OCI-LY1 (cell line): ENCODE results near the gene WBP1L.

Source experiments
- H2AFZ ChIP-seq: fragments of 200-600 bp; sonication (generic), shearing (Covaris generic); 2 replicates; pipeline ENCODE4 v1.6.0; 2014; ENCODE audit warnings: antibody characterized with exemption, mild to moderate bottlenecking, low read length
- H3F3A ChIP-seq: fragments of 200-600 bp; sonication (generic), shearing (Covaris generic); 2 replicates; pipeline ENCODE4 v1.6.0; 2014; ENCODE audit warnings: mild to moderate bottlenecking, antibody characterized with exemption, low read length, moderate library complexity; ENCODE audit not compliant: insufficient read depth
- H3K27ac ChIP-seq: fragments of 200-600 bp; sonication (generic); 2 replicates; pipeline ENCODE4 v1.5.1; 2014; ENCODE audit warnings: low read length, mixed run types, mild to moderate bottlenecking, low read depth; ENCODE audit not compliant: poor library complexity, severe bottlenecking
- H3K27me3 ChIP-seq: fragments of 200-600 bp; sonication (generic); 2 replicates; pipeline ENCODE4 v1.6.0; 2014; ENCODE audit warnings: antibody characterized with exemption, mild to moderate bottlenecking, low read length, moderate library complexity; ENCODE audit not compliant: insufficient read depth
- H3K36me3 ChIP-seq: fragments of 200-600 bp; sonication (generic); 2 replicates; pipeline ENCODE4 v1.6.1; 2014; ENCODE audit warnings: mild to moderate bottlenecking, antibody characterized with exemption, low read length, moderate library complexity, mixed read lengths; ENCODE audit not compliant: insufficient read depth
- H3K4me1 ChIP-seq: fragments of 200-600 bp; sonication (generic); 2 replicates; pipeline ENCODE4 v1.5.1; 2014; ENCODE audit warnings: mild to moderate bottlenecking, low read length, moderate library complexity; ENCODE audit not compliant: insufficient read depth, severe bottlenecking
- H3K4me2 ChIP-seq: fragments of 200-600 bp; sonication (generic), shearing (Covaris generic); 2 replicates; pipeline ENCODE4 v1.6.1; 2014; ENCODE audit warnings: low read length
- H3K4me3 ChIP-seq: fragments of 200-600 bp; sonication (generic); 2 replicates; pipeline ENCODE4 v1.5.1; 2014; ENCODE audit warnings: low read length, low read depth, mild to moderate bottlenecking, mixed read lengths; ENCODE audit not compliant: poor library complexity, severe bottlenecking
- H3K79me2 ChIP-seq: fragments of 200-600 bp; shearing (Covaris generic); 2 replicates; pipeline ENCODE4 v1.6.1; 2016; ENCODE audit warnings: mixed run types, low read length, mixed read lengths; ENCODE audit not compliant: insufficient read depth
- H3K9ac ChIP-seq: fragments of 200-600 bp; sonication (generic), shearing (Covaris generic); 2 replicates; pipeline ENCODE4 v1.6.1; 2014; ENCODE audit warnings: mild to moderate bottlenecking, low read length, mixed read lengths
- H3K9me2 ChIP-seq: fragments of 200-600 bp; sonication (generic), shearing (Covaris generic); 2 replicates; pipeline ENCODE4 v1.6.1; 2014; ENCODE audit warnings: low read depth, mild to moderate bottlenecking, low read length, mixed read lengths
- H3K9me3 ChIP-seq: fragments of 200-600 bp; shearing (Covaris generic); 2 replicates; pipeline ENCODE4 v1.6.1; 2014; ENCODE audit warnings: low read length, mixed read lengths
- H4K20me1 ChIP-seq: fragments of 200-600 bp; sonication (generic), shearing (Covaris generic); 2 replicates; pipeline ENCODE4 v1.6.0; 2016; ENCODE audit warnings: mild to moderate bottlenecking, low read length; ENCODE audit not compliant: insufficient read depth
- CTCF ChIP-seq: fragments of 200-600 bp; sonication (generic), shearing (Covaris generic); IDR thresholded peaks from 2 replicates; pipeline ENCODE4 v1.5.1; 2017; ENCODE audit warnings: mild to moderate bottlenecking, antibody characterized with exemption, low read length, moderate library complexity, mixed read lengths
- EZH2 ChIP-seq: fragments of 200-600 bp; sonication (generic), shearing (Covaris generic); IDR thresholded peaks from 2 replicates; pipeline ENCODE4 v1.8.0; 2017; ENCODE audit warnings: borderline replicate concordance, mixed run types, mild to moderate bottlenecking, antibody characterized with exemption, low read length, moderate library complexity, mixed read lengths

WBP1L gene

GRCh38 chr10:102712089-102712488 lies 31.7 kb upstream of the WBP1L start:
- Histone ChIP-seq H3K27me3 (no peaks in the 10 kb centered on the region), H3K9me3 (no peaks in the 10 kb centered on the region), H3K9ac (peak overlapping the region; percentile 41; the same call in 1 of the 2 replicates), H4K20me1 (no peaks in the 10 kb centered on the region), H3K27ac (peak overlapping the region; percentile 62), H3F3A (no peaks in the 10 kb centered on the region), H3K4me2 (peak overlapping the region; percentile 83), H2AFZ (no peak overlapping the region), H3K4me3 (peak overlapping the region; percentile 93), H3K36me3 (peaks cover under 1% of the 10 kb centered on the region; the same call in 1 of the 2 replicates), H3K4me1 (peaks cover 50% of the 10 kb centered on the region), H3K79me2 (peaks cover 7% of the 10 kb centered on the region; the same call in 1 of the 2 replicates), H3K9me2 (no peaks in the 10 kb centered on the region)
- no peak for TF ChIP-seq EZH2
- no peak for TF ChIP-seq CTCF

- H3K9me3 ChIP-seq, result no peaks in the 10 kb centered on the region
- peaks cover 7% of the 10 kb centered on the region; the same call in 1 of the 2 replicates for H3K79me2 ChIP-seq
- H3K4me3 ChIP-seq, result peak overlapping the region; percentile 93
- H3K4me2 ChIP-seq, result peak overlapping the region; percentile 83
- no peaks in the 10 kb centered on the region for H4K20me1 ChIP-seq
- peak overlapping the region; percentile 62 for H3K27ac ChIP-seq
- TF ChIP-seq EZH2, result no peak
- TF ChIP-seq CTCF, result no peak
- H3K9ac ChIP-seq, result peak overlapping the region; percentile 80
- H3K9me2 ChIP-seq, result no peaks in the 10 kb centered on the region
- H3K27me3 ChIP-seq, result no peaks in the 10 kb centered on the region
- peaks cover 8% of the 10 kb centered on the region; the same call in 1 of the 2 replicates for H3K36me3 ChIP-seq
- H2AFZ ChIP-seq, result no peak overlapping the region
- H3K4me1 ChIP-seq, result peaks cover 59% of the 10 kb centered on the region
- no peaks in the 10 kb centered on the region for H3F3A ChIP-seq
Measured at GRCh38 chr10:102712843-102713538, 30.8 kb upstream of the WBP1L start.

GRCh38 chr10:102713539-102713813 lies 30.3 kb upstream of the WBP1L start:
- H3K27ac ChIP-seq, result peak overlapping the region; percentile 62
- no peak overlapping the region for H2AFZ ChIP-seq
- peaks cover 62% of the 10 kb centered on the region for H3K4me1 ChIP-seq
- H3K36me3 ChIP-seq, result peaks cover 11% of the 10 kb centered on the region; the same call in 1 of the 2 replicates
- H3K4me3 ChIP-seq, result peak overlapping the region; percentile 93
- peaks cover 7% of the 10 kb centered on the region; the same call in 1 of the 2 replicates for H3K79me2 ChIP-seq
- TF ChIP-seq CTCF (no peak), EZH2 (no peak)
- H3F3A ChIP-seq, result no peaks in the 10 kb centered on the region
- no peaks in the 10 kb centered on the region for H3K9me3 ChIP-seq
- H3K4me2 ChIP-seq, result peak overlapping the region; percentile 83
- H3K27me3 ChIP-seq, result no peaks in the 10 kb centered on the region
- H3K9ac ChIP-seq, result peak overlapping the region; percentile 80
- no peaks in the 10 kb centered on the region for H3K9me2 ChIP-seq
- no peaks in the 10 kb centered on the region for H4K20me1 ChIP-seq
